Hepatocyte (in vitro differentiated cells): ENCODE data around the gene DEFB125. TPM values are rescaled to one million over a fixed set of nuclear protein-coding genes. Genes with fewer than 3 reads are reported as not detected.

Source experiments
- DNase-seq: peaks from one replicate; pipeline ENCODE4 v3.0.0-alpha.2; 2016; ENCODE audit warnings: low spot score
- H2AFZ ChIP-seq: fragments of 200-600 bp; sonication (generic); 2 replicates; pipeline ENCODE4 v1.6.0; 2016; ENCODE audit warnings: antibody characterized with exemption, mild to moderate bottlenecking
- H3K27ac ChIP-seq: fragments of 200-600 bp; sonication (generic); 2 replicates; pipeline ENCODE4 v1.5.1; 2016; ENCODE audit warnings: mild to moderate bottlenecking
- H3K27me3 ChIP-seq: fragments of 200-600 bp; sonication (generic); 2 replicates; pipeline ENCODE4 v1.6.1; 2016
- H3K36me3 ChIP-seq: fragments of 200-600 bp; sonication (generic); replicated peaks from 2 replicates; pipeline ENCODE4 v1.5.1; 2016; ENCODE audit warnings: low read depth; ENCODE audit not compliant: insufficient read depth
- H3K4me1 ChIP-seq: fragments of 200-600 bp; sonication (generic); 2 replicates; pipeline ENCODE4 v1.5.1; 2016; ENCODE audit warnings: mild to moderate bottlenecking, moderate library complexity; ENCODE audit not compliant: insufficient read depth
- H3K4me2 ChIP-seq: fragments of 200-600 bp; sonication (generic); 2 replicates; pipeline ENCODE4 v1.6.0; 2016
- H3K4me3 ChIP-seq: fragments of 200-600 bp; sonication (generic); 2 replicates; pipeline ENCODE4 v1.5.1; 2016; ENCODE audit warnings: mild to moderate bottlenecking
- H3K79me2 ChIP-seq: fragments of 200-600 bp; sonication (generic); 2 replicates; pipeline ENCODE4 v1.6.0; 2017; ENCODE audit warnings: mild to moderate bottlenecking
- H3K9me2 ChIP-seq: fragments of 200-600 bp; sonication (generic); replicated peaks from 2 replicates; pipeline ENCODE4 v1.6.0; 2017; ENCODE audit warnings: mild to moderate bottlenecking; ENCODE audit not compliant: insufficient read depth
- H3K9me3 ChIP-seq: fragments of 200-600 bp; sonication (generic); 2 replicates; pipeline ENCODE4 v1.5.1; 2016; ENCODE audit warnings: low read depth, mild to moderate bottlenecking
- H4K20me1 ChIP-seq: fragments of 200-600 bp; sonication (generic); 2 replicates; pipeline ENCODE4 v1.6.0; 2016; ENCODE audit warnings: mild to moderate bottlenecking; ENCODE audit not compliant: insufficient read depth, poor library complexity, severe bottlenecking
- CTCF ChIP-seq: fragments of 200-600 bp; sonication (generic); IDR thresholded peaks from 2 replicates; pipeline ENCODE4 v1.5.1; 2016; ENCODE audit warnings: antibody characterized with exemption, mild to moderate bottlenecking; ENCODE audit not compliant: poor library complexity
- EZH2 ChIP-seq: fragments of 200-600 bp; sonication (generic); IDR thresholded peaks from 2 replicates; pipeline ENCODE4 v1.6.1; 2016; ENCODE audit warnings: antibody characterized with exemption, mild to moderate bottlenecking, borderline replicate concordance
- EZH2phosphoT487 ChIP-seq: fragments of 200-600 bp; sonication (generic); IDR thresholded peaks from one replicate; pipeline ENCODE4 v1.6.1; 2018; ENCODE audit warnings: antibody characterized with exemption, mild to moderate bottlenecking, low read depth, moderate library complexity; ENCODE audit not compliant: unreplicated experiment, severe bottlenecking
- WGBS: methylation state at CpG from one replicate; pipeline ENCODE4 v1.1.6; 2016; ENCODE audit warnings: low lambda C conversion rate; ENCODE audit errors: missing lambda C conversion rate; 5-methylcytosine and 5-hydroxymethylcytosine counted together
- polyA plus RNA-seq: library from polyadenylated mRNA; unstranded; fragments of >200 nt; fragmentation: Nextera tagmentation; extraction: Ambion mirVana; gene quantifications from 2 replicates; pipeline ENCODE4 v1.2.1, GENCODE V29; 2016
- total RNA-seq: library from RNA; depleted of rRNA; stranded (reverse); fragments of >200 nt; gene quantifications from 2 replicates; pipeline ENCODE4 v1.2.3, GENCODE V29; 2014

Gene DEFB125
- total and polyA plus RNA-seq, 2 experiments from 2014 or later, result not detected

- Histone ChIP-seq H2AFZ (no peak overlapping the region), H3K9me2 (no peaks in the 10 kb centered on the region), H3K36me3 (no peaks in the 10 kb centered on the region), H3K4me1 (no peaks in the 10 kb centered on the region), H3K27me3 (no peaks in the 10 kb centered on the region), H3K27ac (no peak overlapping the region), H3K4me2 (no peak overlapping the region), H3K79me2 (no peaks in the 10 kb centered on the region), H3K9me3 (no peaks in the 10 kb centered on the region), H3K4me3 (no peak overlapping the region), H4K20me1 (no peaks in the 10 kb centered on the region)
- TF ChIP-seq CTCF (no peak), EZH2 (no peak), EZH2phosphoT487 (no peak)
- DNase-seq, result no peak
- WGBS, result 72% methylated on average over 5 of the region's 5 CpGs
Measured at GRCh38 chr20:61757-62156, 25.7 kb upstream of the DEFB125 start.

- no peak for DNase-seq
- no peak overlapping the region for H2AFZ ChIP-seq
- TF ChIP-seq EZH2 (no peak), CTCF (no peak), EZH2phosphoT487 (no peak)
- no peaks in the 10 kb centered on the region for H3K9me2 ChIP-seq
- no peaks in the 10 kb centered on the region for H3K4me1 ChIP-seq
- H3K4me3 ChIP-seq, result no peak overlapping the region
- no peak overlapping the region for H3K27ac ChIP-seq
- no peak overlapping the region for H3K4me2 ChIP-seq
- H3K27me3 ChIP-seq, result no peaks in the 10 kb centered on the region
- no peaks in the 10 kb centered on the region for H4K20me1 ChIP-seq
- no peaks in the 10 kb centered on the region for H3K36me3 ChIP-seq
- H3K9me3 ChIP-seq, result no peaks in the 10 kb centered on the region
- H3K79me2 ChIP-seq, result no peaks in the 10 kb centered on the region
- whole genome bisulfite sequencing, result 60% methylated on average over 3 of the region's 3 CpGs
Measured at GRCh38 chr20:62487-62886, 25.0 kb upstream of the DEFB125 start.

GRCh38 chr20:64026-64603, 23.4 kb upstream of the DEFB125 start:
- Histone ChIP-seq H4K20me1 (no peaks in the 10 kb centered on the region), H3K27ac (no peak overlapping the region), H3K27me3 (no peaks in the 10 kb centered on the region), H3K4me3 (no peak overlapping the region), H3K9me3 (no peaks in the 10 kb centered on the region), H3K79me2 (no peaks in the 10 kb centered on the region), H2AFZ (no peak overlapping the region), H3K36me3 (no peaks in the 10 kb centered on the region), H3K9me2 (no peaks in the 10 kb centered on the region), H3K4me2 (no peak overlapping the region), H3K4me1 (no peaks in the 10 kb centered on the region)
- DNase-seq, result no peak
- WGBS, result 69% methylated on average over 3 of the region's 3 CpGs
- TF ChIP-seq EZH2 (no peak), CTCF (no peak), EZH2phosphoT487 (no peak)
